Measurements from ENCODE around the gene MUC20.
A peak's percentile ranks its signal among the peaks of the same experiment; 100 is the strongest.
"Not testable (repeated sequence)": the region's sequence is repeated elsewhere in the genome, so short reads cannot be mapped to it uniquely, and the experiment has no call there.

The MUC20 gene

GRCh38 chr3:195732940-195733339 is 12.2 kb downstream of the MUC20 start:
- DNase-seq: peak; percentile 69

- no peak for DNase-seq
These were observed 14.4 kb downstream of the MUC20 start for GRCh38 chr3:195735036-195735695.

DNA sequence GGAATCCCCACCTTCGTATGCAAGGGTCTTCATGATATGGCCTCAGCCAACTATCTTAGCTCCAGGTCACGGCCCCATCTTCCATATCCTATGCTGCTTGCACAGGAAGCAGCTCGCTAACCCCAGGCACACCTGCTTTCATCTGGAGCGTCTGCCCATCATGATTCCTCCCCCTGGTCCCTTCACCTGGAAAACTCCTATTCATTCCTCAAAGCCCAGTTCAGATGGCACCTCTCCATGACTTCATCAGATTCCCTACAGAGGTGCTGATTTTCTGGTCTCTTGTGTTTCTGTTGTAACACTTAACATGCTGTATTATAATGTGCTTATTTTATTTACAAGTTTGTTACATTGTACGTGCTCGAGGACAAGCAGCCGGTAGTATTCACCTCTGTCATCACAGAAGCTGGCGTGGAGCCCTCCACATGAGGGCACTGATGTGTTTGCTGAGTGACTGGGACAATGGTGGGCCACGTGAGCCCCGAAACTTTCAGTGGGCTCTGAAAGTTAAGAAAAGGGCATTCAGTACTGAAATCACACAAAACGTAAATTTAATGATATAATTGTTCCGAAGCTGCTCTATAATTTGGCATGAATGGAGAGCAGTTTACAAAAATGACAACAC is 16.2 kb downstream of the MUC20 start:
- no peak for DNase-seq

GRCh38 chr3:195737782-195738181 is 17.0 kb downstream of the MUC20 start:
- not testable (repeated sequence) for DNase-seq

DNA sequence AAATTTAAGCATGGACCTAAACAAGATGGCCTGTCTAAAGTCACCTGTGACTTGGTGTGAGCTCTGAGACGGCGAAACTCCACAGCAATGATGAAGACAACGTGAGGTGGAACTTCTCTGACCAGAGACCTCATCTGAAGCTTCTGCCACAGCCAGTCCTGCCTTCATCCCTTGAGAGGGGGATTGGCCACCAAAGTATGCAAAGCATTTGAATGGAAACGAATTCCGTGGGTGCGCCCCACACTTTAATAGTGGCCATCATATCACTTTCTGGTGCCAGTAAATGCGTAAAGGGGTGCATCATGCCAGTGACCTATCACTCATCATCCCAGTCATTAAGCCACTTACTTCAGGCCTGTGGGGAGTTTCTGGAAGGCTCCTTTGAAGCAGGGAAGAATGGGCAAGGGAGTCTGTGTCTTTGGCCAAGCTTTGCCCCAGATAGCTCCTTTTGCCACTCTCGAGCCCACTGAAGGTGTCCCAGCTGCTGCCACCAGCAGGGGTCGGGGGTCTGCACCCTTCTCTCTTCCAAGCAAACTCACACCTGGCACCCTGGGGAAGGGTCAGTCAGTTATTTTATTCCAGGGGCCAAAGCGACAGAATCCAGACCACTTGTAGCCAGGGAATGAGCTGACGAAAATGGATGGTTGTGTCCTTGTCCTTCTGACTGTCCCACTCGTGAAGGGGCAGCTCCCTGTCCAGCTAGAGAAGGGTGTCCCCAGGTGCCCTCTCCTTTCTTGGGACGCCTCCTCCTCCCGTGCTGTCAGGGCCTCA is 17.7 kb downstream of the MUC20 start:
- peak; percentile 52 for DNase-seq

DNA sequence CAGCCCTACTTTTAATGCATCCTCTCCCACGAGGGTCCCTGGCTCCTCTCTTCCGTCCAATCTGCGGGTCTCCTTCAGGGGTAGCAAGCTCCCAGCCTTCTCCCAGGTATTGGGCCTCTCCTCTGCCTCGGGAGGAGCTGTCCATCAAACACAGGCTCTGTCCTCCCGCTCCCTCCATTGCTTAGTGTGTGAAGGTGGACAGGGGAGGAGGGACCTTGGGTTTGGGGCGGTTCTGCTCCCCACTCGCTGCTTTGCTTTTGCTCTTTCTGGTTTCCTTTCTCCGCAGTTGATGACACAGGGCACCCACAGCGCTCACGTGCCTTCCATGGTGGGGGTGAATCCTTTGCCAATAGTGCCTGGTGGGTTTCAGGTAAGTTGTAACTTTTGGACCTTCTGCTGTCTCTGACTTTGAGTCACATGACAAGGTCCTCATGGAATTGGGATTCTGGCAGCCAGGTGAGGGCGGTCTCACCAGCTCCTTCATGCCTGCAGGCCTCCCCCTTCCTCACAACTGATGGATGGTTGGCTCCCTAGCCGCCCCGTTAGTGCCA is 18.9 kb downstream of the MUC20 start:
- DNase-seq: no peak

DNA sequence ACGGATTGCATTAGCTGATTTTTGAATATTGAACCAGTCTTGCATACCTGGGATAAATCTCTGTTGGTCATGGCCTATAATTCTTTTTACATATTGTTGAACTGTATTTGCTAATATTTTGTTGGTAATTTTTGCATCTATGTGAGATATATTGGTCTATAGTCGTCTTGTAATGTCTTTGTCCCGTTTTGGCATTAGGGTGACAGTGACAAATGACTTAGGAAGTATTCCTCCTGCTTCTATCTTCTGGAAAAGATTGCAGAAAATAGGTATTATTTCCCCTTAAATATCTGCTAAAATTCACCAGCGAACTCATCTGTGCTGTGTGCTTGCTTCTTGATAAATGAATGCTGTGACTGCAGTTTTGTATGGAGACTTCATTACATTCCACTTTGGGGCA is 23.7 kb downstream of the MUC20 start:
- no peak for DNase-seq

DNA sequence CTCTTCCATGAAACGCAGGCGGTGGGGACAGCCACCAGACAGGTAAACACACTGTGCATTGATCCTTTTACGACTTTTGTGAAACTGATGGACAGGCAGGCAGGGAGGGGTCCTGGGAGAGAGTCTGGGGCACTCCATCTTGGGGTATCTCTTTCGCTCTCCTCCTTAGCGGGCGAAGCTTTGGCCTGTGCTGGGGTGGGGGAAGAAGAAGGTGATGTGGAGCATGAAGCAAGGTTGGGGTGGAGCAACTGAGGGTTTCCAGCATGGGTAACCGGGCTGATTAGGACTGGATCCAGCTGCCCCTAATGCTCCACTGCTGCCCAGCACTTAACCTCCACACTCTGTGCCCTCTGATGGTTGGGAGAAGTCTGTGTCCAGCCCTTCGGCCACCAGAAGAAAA is 25.6 kb downstream of the MUC20 start:
- DNase-seq: no peak

DNA sequence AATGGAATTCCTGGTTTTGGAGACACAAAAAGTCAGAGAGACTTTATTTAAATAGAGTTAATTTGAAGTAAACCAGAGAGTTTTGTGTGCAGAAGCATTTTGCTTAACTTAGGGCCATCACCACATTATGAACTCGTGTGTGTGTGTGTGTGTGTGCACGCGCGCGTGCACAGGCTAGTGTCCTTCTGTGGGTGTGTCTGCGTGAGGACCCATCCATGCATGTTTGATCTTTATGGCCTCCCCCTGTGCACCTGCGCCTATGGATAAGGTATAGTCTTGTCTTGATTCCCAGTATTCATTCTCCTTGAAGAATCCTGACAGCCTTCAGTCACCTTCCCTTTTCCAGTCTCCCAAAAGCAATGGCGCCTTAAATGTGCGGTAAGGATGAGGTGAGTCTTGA is 26.0 kb downstream of the MUC20 start:
- no peak for DNase-seq

DNA sequence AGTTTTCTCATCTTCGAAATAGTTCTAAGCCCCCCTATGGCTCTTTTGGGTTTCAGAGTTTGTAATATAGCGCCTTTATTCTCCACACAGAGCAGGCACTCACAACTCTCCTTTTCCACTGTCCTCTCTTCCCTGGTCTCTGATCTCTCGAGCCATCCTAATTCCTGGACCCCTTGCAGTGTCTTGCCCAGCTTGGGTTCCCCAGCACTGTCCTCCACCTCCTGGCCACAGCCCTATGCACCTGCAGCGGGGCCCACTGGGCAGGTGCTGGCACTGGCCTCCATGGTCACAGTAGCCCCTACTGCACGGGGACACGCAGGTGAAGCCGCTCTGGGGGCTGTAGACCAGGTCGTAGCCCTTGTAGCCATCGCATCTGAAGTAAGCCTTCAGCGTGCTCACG is 27.9 kb downstream of the MUC20 start:
- DNase-seq: no peak

GRCh38 chr3:195749101-195749500 is 28.3 kb downstream of the MUC20 start:
- DNase-seq: not testable (repeated sequence)

DNA sequence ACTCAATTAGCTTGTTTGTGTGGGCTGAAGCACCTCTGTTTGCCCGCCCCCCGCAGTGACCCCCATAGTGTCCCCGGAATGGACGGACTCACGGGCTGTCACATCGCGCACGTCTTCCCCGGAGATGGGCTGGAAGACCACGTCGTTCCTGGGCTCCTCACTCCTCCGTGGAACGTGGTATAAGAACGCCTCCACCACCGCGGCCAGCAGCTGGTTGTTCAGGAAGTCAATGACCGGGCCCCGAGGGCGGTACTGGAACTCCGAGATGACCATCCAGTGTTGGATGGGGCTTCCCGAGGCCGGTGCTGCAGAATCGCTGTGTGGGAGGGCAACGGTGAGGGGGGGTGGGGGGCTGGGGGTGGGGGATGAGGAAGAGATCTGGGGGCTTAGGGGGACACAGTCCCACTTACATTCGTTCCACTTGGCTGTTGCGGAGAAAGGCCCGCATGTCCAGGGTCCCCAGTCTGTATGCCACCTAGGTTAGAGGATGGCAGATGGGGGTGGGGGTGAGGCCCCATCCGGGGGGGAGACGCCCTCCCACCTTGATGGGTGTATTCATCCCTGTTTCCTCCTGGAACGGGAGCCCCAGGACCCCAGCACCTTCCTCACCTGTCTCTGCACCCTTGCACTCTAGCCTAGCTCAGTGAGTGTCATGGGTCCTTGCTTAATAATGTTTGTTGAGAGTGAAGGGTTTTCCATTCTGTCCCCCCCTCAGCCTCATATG is 30.2 kb downstream of the MUC20 start:
- no peak for DNase-seq

- no peak for DNase-seq
These were observed 30.8 kb downstream of the MUC20 start for GRCh38 chr3:195751560-195751959.

DNA sequence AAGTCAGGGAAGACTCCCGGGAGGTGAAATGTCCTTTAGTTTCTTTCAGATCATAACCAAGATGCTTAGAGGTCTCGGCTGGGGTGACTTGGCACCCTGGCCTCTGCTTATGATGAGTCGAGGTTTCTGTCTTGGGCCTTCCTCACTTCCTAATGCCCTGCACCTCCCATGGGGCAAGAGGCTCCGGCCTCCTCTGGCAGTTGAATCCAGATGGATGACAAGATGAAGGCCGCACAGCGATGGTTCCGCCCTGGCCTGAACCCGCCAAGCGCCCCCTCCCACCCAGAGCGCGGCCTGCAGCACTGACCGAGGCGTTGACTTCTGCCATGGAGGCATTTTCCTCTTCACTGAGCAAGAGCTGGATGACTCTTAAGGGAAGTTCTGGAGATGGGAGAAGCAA is 31.3 kb downstream of the MUC20 start:
- DNase-seq: no peak

GRCh38 chr3:195752546-195753331 is 32.0 kb downstream of the MUC20 start:
- no peak for DNase-seq

GRCh38 chr3:195753581-195753980 is 32.8 kb downstream of the MUC20 start:
- no peak for DNase-seq

- DNase-seq: peak; percentile 49
These were observed 33.4 kb downstream of the MUC20 start for GRCh38 chr3:195754141-195754540.

DNA sequence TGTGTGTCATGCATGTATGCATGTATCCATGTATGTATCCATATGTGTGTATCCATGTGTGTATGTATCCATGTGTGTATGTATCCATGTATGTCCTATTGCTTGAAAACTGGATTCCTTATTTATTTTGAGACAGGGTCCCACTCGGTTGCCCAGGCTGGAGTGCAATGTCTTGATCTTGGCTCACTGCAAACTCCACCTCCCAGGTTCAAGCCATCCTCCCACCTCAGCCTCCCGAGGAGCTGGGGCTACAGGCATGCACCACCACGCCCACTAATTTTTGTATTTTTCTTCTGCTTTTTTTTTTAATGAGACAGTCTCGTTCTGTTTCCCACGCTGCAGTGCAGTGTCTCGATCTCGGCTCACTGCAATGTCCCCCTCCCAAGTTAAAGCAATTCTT is 34.1 kb downstream of the MUC20 start:
- no peak for DNase-seq

GRCh38 chr3:195755391-195755790 is 34.6 kb downstream of the MUC20 start:
- DNase-seq: no peak

DNA sequence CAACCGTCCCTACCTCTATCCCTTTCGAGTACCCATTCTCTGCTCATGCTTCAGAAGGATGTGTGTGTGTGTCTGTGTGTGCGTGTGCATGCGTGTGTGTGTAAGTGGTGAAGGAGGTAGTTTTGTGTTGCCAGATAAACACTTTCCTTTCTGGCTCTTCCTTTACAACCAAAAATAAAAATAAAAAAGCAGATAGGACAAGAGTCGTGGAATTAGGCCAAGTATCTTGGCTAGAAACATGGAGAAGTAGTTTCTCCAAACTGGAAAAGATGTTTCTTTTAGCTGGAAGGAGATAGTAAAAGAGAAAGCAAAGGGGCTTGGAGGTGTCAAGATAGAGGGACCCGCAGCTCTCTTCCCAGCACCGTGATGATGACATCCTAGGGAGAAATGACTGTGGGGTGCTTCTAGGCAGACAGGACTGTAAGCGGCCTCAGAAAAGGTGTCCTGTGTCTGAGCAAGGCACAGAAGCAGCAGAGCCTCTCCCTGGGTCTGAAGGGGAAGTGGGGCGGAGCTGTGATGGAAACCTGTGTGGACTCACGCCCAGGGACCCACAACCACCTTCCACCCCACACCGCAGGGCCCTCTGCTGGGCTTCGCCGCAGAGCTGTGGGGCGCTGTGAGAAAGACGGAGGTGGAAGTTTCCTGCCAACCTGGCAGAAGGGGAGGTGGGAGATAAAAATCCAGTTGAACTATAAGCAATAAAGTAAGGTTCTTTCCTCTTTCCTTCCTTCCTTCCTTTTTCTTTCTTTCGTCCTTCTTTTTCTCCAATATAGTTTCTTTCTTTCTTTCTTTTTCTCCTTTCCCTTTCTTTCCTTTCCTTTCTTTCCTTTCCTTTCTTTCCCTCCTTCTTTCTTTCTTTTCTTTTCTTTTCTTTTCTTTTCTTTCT is 35.3 kb downstream of the MUC20 start:
- no peak for DNase-seq

DNA sequence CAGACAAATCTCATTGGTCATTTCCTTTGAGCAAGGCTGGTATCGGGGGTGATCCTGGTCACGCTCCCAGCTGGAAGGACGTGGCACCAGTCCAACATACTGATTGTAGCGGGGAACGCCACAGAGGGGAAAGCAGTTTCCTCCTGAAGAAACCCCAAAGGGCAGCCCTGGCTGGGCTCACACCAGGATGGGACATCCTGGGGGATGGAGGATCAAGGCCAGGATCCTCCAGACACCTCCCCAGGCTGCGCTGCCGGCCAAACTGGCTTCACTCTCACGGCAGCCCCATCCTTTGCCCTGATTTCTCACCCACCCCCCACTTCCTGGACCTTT is 36.6 kb downstream of the MUC20 start:
- no peak for DNase-seq
